HEK293T (cell line): ENCODE measurements around the gene DDX24.

Experiments
- CTCF ChIA-PET: fragments of 350-600 bp; formaldehyde crosslinking; extraction: SDS; loops from one replicate; lab custom pipeline; 2021; ENCODE audit warnings: antibody characterized with exemption, inconsistent platforms; lab: Yijun Ruan, JAX
- POLR2A ChIA-PET: fragments of 350-600 bp; formaldehyde crosslinking; extraction: SDS; loops from one replicate; lab custom pipeline; 2020; ENCODE audit warnings: antibody characterized with exemption, inconsistent platforms; lab: Yijun Ruan, JAX
- DNase-seq: peaks from one replicate; pipeline ENCODE4 v3.0.0; 2012; ENCODE audit warnings: mixed read lengths; ENCODE audit errors: extremely low spot score
- ARNT ChIP-seq: fragments of 450-650 bp; IDR thresholded peaks from 2 replicates; pipeline ENCODE4 v1.6.1; 2017; ENCODE audit warnings: mild to moderate bottlenecking
- BHLHE40 ChIP-seq: fragments of 450-650 bp; IDR thresholded peaks from 2 replicates; pipeline ENCODE4 v1.6.1; 2016; ENCODE audit warnings: mild to moderate bottlenecking, moderate library complexity, borderline replicate concordance
- CTBP1 ChIP-seq: fragments of 450-650 bp; IDR thresholded peaks from 2 replicates; pipeline ENCODE4 v1.6.1; 2016; ENCODE audit warnings: borderline replicate concordance
- ELF4 ChIP-seq: fragments of 450-650 bp; IDR thresholded peaks from 2 replicates; pipeline ENCODE4 v1.6.1; 2017; ENCODE audit warnings: antibody characterized with exemption
- FOXA1 ChIP-seq: fragments of 450-650 bp; IDR thresholded peaks from 2 replicates; pipeline ENCODE4 v1.6.1; 2016; ENCODE audit warnings: mild to moderate bottlenecking
- FOXK2 ChIP-seq: fragments of 450-650 bp; IDR thresholded peaks from 2 replicates; pipeline ENCODE4 v1.6.1; 2016; ENCODE audit warnings: mild to moderate bottlenecking
- FOXM1 ChIP-seq: fragments of 450-650 bp; IDR thresholded peaks from 2 replicates; pipeline ENCODE4 v1.6.1; 2017; ENCODE audit warnings: mild to moderate bottlenecking, borderline replicate concordance
- HDGF ChIP-seq: fragments of 450-650 bp; IDR thresholded peaks from 2 replicates; pipeline ENCODE4 v1.6.1; 2017; ENCODE audit warnings: antibody characterized with exemption, borderline replicate concordance
- L3MBTL2 ChIP-seq: fragments of 450-650 bp; conservative IDR thresholded peaks from 2 replicates; pipeline ENCODE4 v1.6.1; 2016; ENCODE audit warnings: mild to moderate bottlenecking
- LEF1 ChIP-seq: fragments of 450-650 bp; IDR thresholded peaks from 2 replicates; pipeline ENCODE4 v1.6.1; 2017; ENCODE audit warnings: mild to moderate bottlenecking, borderline replicate concordance
- NFRKB ChIP-seq: fragments of 450-650 bp; IDR thresholded peaks from 2 replicates; pipeline ENCODE4 v1.6.1; 2016; ENCODE audit warnings: mild to moderate bottlenecking, moderate library complexity
- SP1 ChIP-seq: fragments of 450-650 bp; IDR thresholded peaks from 2 replicates; pipeline ENCODE4 v1.6.1; 2017
- SUZ12 ChIP-seq: fragments of 450-650 bp; IDR thresholded peaks from 2 replicates; pipeline ENCODE4 v1.6.1; 2016; ENCODE audit warnings: mild to moderate bottlenecking
- TARDBP ChIP-seq: fragments of 450-650 bp; IDR thresholded peaks from 2 replicates; pipeline ENCODE4 v1.6.1; 2016
- ZNF384 ChIP-seq: fragments of 450-650 bp; IDR thresholded peaks from 2 replicates; pipeline ENCODE4 v1.6.1; 2016
- TF ChIP-seq, protein P1 (sequence below): fragments of 450-650 bp; IDR thresholded peaks from 2 replicates; pipeline ENCODE4 v1.6.1; 2016

DDX24 gene

DNA sequence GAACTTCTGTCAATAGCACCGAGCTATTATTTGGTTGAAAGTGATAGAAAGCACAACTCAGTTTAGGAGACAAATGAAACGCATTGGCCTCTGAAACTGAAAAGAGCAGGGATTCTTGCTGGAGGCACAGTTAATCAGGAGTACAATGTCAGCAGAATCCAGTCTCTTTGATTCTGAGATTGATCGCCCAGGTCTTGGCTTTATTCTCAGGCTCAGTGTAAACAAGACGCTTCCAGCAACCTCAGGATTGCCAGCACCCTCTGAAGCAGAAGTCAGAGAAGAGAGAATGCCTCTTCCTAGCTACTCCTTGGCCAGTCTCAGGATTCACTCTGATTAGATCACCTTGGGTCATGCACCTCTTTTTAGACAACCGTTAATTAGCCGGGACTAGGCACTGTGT, 66.6 kb downstream of the DDX24 start:
- TF ChIP-seq L3MBTL2 (no peak), TARDBP (no peak), FOXM1 (no peak), FOXK2 (no peak), ELF4 (no peak)
- CTCF ChIA-PET = interaction anchor here (1.3 to 1.6 kb wide), 2 partner anchors 10 to 12 kb away, joined by 3 to 6 read pairs; partner anchors contain the start of gene OTUB2
- POLR2A ChIA-PET = no interaction called here
- DNase-seq = no peak

DNA sequence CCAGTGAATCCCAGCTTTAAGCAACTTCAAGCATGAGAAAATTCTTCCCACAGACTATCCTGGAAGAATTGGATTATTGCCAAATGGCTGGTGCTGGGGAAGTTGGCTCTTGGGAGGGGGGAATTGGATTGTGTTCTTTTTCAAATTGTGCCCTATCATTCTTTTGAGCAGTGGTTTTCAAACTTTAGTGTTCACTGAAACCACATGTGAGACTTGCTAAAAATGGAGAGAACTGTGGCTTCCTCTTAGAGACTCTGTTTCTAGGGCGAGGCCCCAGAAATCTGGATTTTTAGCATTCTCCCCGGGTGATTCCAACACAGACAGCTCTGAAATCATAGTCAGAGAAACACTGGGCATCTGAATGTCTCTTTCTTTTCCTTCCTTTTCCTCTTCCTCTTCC, 69.2 kb downstream of the DDX24 start:
- CTCF ChIA-PET = interaction anchor here (0.6 to 1.0 kb wide), 2 partner anchors 72 to 125 kb away, joined by 3 read pairs; no protein-coding TSS in a partner anchor

DNA sequence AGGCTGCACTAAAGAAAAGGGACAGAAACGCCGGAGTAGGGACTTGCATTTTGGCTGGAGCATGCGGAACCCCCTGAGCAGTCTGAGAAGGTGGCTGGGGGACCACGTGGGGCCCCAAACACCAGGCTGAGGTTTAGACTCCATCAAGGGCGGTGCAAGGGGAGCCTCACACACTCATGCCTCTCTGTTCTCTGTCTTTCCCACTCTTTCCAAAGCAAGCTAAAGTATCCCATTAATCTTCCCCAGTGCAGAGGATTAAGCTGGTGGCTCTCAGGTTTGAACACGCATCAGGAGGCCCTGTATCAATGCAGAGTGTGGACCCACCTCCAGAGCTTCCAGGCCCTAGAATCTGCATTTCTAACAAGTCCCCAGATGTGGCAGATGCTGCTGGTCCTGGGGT, 70.4 kb downstream of the DDX24 start:
- no peak for DNase-seq
- TF ChIP-seq TARDBP (no peak), FOXK2 (no peak), LEF1 (no peak), SP1 (no peak), ARNT (no peak), HDGF (no peak), FOXM1 (no peak)
- TF ChIP-seq, protein P1, sequence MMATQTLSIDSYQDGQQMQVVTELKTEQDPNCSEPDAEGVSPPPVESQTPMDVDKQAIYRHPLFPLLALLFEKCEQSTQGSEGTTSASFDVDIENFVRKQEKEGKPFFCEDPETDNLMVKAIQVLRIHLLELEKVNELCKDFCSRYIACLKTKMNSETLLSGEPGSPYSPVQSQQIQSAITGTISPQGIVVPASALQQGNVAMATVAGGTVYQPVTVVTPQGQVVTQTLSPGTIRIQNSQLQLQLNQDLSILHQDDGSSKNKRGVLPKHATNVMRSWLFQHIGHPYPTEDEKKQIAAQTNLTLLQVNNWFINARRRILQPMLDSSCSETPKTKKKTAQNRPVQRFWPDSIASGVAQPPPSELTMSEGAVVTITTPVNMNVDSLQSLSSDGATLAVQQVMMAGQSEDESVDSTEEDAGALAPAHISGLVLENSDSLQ = no peak
- CTCF ChIA-PET = no interaction called here
- POLR2A ChIA-PET = no interaction called here

More for the DNA sequence above, 69.2 kb downstream of the DDX24 start:
- no peak for DNase-seq
- no peak for TF ChIP-seq SP1
- TF ChIP-seq LEF1 = no peak
- no peak for TF ChIP-seq CTBP1
- no peak for TF ChIP-seq FOXM1
- TF ChIP-seq TARDBP = no peak
- TF ChIP-seq ELF4 = no peak
- TF ChIP-seq ARNT = no peak
- TF ChIP-seq HDGF = no peak
- TF ChIP-seq, protein P1 = no peak
- TF ChIP-seq ZNF384 = no peak
- no peak for TF ChIP-seq L3MBTL2
- TF ChIP-seq FOXK2 = no peak
- no peak for TF ChIP-seq SUZ12
- no peak for TF ChIP-seq FOXA1
- no peak for TF ChIP-seq BHLHE40
- TF ChIP-seq NFRKB = no peak
- POLR2A ChIA-PET = no interaction called here

DNA sequence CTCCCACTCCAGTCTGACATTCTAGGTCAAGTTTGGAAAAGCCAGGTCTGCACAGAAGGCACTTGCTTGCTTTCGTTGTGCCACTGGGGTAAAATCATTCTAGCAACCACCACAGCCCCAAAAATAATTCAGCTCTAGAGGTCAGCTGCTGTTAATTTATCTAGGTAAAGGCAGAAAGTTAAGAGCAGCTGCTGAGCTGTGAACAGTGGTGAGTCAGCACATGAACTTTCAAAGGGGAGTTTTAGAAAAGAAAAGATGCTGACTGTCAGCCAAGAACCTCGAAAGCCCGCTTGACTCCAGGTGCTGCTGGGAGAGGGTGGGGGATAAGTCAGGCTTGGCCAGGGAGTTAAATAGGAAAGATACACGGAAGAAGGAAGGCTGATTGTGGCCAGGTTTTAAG, 71.2 kb downstream of the DDX24 start:
- POLR2A ChIA-PET = no interaction called here
- TF ChIP-seq SP1 = no peak
- TF ChIP-seq ELF4 = no peak
- TF ChIP-seq LEF1 = no peak
- TF ChIP-seq FOXK2 = no peak
- TF ChIP-seq CTBP1 = no peak
- no peak for TF ChIP-seq NFRKB
- no peak for TF ChIP-seq BHLHE40
- TF ChIP-seq HDGF = no peak
- TF ChIP-seq TARDBP = no peak
- TF ChIP-seq FOXA1 = no peak
- TF ChIP-seq L3MBTL2 = no peak
- TF ChIP-seq ARNT = no peak
- no peak for TF ChIP-seq ZNF384
- TF ChIP-seq, protein P1 = no peak
- TF ChIP-seq SUZ12 = no peak
- TF ChIP-seq FOXM1 = no peak
- DNase-seq = no peak
- CTCF ChIA-PET = no interaction called here

DNA sequence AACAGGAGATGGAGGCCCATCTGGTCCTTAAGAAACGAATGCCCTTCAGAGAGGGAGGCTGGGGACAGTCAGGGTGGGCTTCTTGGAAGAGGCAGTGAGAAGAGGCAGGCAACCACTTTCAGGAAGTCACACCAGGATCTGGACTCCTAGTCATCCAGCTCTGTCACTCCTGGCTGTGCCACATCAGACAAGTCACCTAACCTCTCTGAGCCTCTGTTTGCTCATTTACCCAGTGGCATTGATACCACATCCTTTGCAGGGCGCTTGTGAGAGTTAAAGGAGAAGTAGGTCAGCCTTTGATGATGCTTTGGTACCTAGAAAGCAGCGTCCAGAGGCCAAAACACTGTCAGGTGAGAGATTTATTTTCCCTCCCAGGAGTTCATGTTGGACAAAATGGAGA, 72.8 kb downstream of the DDX24 start:
- DNase-seq = no peak
- CTCF ChIA-PET = no interaction called here
- no peak for TF ChIP-seq SUZ12
- POLR2A ChIA-PET = no interaction called here

DNA sequence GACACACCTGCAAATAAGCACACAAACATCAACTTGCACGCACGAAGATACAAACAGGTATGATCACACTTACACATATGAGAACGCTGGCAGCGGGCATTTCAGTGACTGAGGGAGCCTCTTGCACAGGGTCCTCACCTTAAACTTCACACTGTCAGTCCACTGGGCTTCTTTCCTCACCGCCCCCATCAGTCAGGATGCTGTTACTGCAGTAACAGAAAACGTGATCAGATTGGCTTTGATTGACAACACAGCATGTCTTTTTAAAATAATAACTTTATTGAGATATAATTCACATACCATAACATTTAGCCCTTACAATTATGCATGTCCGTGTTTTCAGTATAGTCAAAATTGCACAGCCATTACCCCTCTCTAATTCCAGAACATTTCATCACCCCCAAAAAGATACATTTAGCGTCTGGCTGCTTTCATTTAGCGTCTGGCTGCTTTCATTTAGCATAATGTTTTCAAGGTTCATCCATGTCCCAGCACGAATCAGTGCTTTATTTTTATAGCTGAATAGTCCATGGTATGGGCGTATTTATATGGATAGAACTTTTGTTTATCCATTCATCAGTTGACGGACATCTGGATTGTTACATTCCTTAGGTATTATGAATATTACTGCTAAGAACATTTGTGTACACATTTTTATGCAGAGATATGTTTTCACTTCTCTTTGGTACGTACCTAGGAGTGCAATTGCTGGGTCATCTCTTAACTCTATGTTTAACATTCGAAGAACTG, 75.5 kb downstream of the DDX24 start:
- DNase-seq = peak; percentile 53

More for the DNA sequence above, 75.5 kb downstream of the DDX24 start:
- CTCF ChIA-PET = interaction anchor here (0.6 to 2.3 kb wide), 5 partner anchors 15 to 230 kb away, joined by 3 to 12 read pairs (median 3); partner anchors contain the start of gene OTUB2
- POLR2A ChIA-PET = no interaction called here
- no peak for TF ChIP-seq SUZ12
- TF ChIP-seq, protein P1 = peak; percentile 83
